HEK293 (cell line): ENCODE data around the gene POLR1B.

Source experiments
- AEBP2 ChIP-seq: fragments of 450-650 bp; formaldehyde crosslinking; IDR thresholded peaks from 2 replicates; pipeline ENCODE4 v1.5.1; 2016; ENCODE audit warnings: missing biosample characterization, missing genetic modification characterization, borderline replicate concordance
- ATF2 ChIP-seq: fragments of 450-650 bp; formaldehyde crosslinking; IDR thresholded peaks from 2 replicates; pipeline ENCODE4 v1.5.1; 2016; ENCODE audit warnings: missing biosample characterization, missing genetic modification characterization, low read depth
- GLIS2 ChIP-seq: fragments of 450-650 bp; formaldehyde crosslinking; IDR thresholded peaks from 2 replicates; pipeline ENCODE4 v1.5.1; 2016; ENCODE audit warnings: missing biosample characterization, missing genetic modification characterization
- IKZF3 ChIP-seq: fragments of 450-650 bp; IDR thresholded peaks from 2 replicates; pipeline ENCODE4 v1.5.0; 2018; ENCODE audit warnings: missing biosample characterization, mild to moderate bottlenecking, missing genetic modification characterization, moderate library complexity
- KLF8 ChIP-seq: fragments of 450-650 bp; formaldehyde crosslinking; IDR thresholded peaks from 2 replicates; pipeline ENCODE4 v1.5.1; 2016; ENCODE audit warnings: missing biosample characterization, missing genetic modification characterization
- RBAK ChIP-seq: fragments of 450-650 bp; formaldehyde crosslinking; IDR thresholded peaks from 2 replicates; pipeline ENCODE4 v1.5.1; 2016; ENCODE audit warnings: missing biosample characterization, missing genetic modification characterization
- REPIN1 ChIP-seq: fragments of 450-650 bp; formaldehyde crosslinking; IDR thresholded peaks from 2 replicates; pipeline ENCODE4 v1.5.1; 2017; ENCODE audit warnings: missing biosample characterization, missing genetic modification characterization, low read depth
- SP7 ChIP-seq: fragments of 450-650 bp; formaldehyde crosslinking; IDR thresholded peaks from 2 replicates; pipeline ENCODE4 v1.5.1; 2016; ENCODE audit warnings: missing biosample characterization, missing genetic modification characterization
- WT1 ChIP-seq: fragments of 450-650 bp; formaldehyde crosslinking; IDR thresholded peaks from 2 replicates; pipeline ENCODE4 v1.5.1; 2016; ENCODE audit warnings: missing biosample characterization, missing genetic modification characterization
- YY1 ChIP-seq: fragments of 450-650 bp; formaldehyde crosslinking; IDR thresholded peaks from 2 replicates; pipeline ENCODE4 v1.5.1; 2018; ENCODE audit warnings: missing biosample characterization, missing genetic modification characterization
- YY2 ChIP-seq: fragments of 450-650 bp; formaldehyde crosslinking; IDR thresholded peaks from 2 replicates; pipeline ENCODE4 v1.5.1; 2016; ENCODE audit warnings: missing biosample characterization, missing genetic modification characterization
- ZFP3 ChIP-seq: fragments of 450-650 bp; formaldehyde crosslinking; IDR thresholded peaks from 2 replicates; pipeline ENCODE4 v1.5.1; 2016; ENCODE audit warnings: low read depth, missing biosample characterization, missing genetic modification characterization
- ZIC2 ChIP-seq: fragments of 450-650 bp; formaldehyde crosslinking; IDR thresholded peaks from 2 replicates; pipeline ENCODE4 v1.5.1; 2016; ENCODE audit warnings: missing biosample characterization, missing genetic modification characterization
- ZNF10 ChIP-seq: fragments of 450-650 bp; formaldehyde crosslinking; IDR thresholded peaks from 2 replicates; pipeline ENCODE4 v1.5.1; 2017; ENCODE audit warnings: missing biosample characterization, missing genetic modification characterization
- ZNF16 ChIP-seq: fragments of 450-650 bp; formaldehyde crosslinking; IDR thresholded peaks from 2 replicates; pipeline ENCODE4 v1.5.1; 2016; ENCODE audit warnings: low read depth, missing biosample characterization, missing genetic modification characterization
- ZNF184 ChIP-seq: fragments of 450-650 bp; IDR thresholded peaks from 2 replicates; pipeline ENCODE4 v1.5.1; 2018; ENCODE audit warnings: missing biosample characterization, mild to moderate bottlenecking, missing genetic modification characterization
- ZNF26 ChIP-seq: fragments of 450-650 bp; formaldehyde crosslinking; IDR thresholded peaks from 2 replicates; pipeline ENCODE4 v1.5.1; 2016; ENCODE audit warnings: missing biosample characterization, missing genetic modification characterization
- ZNF302 ChIP-seq: fragments of 450-650 bp; formaldehyde crosslinking; IDR thresholded peaks from 2 replicates; pipeline ENCODE4 v1.5.1; 2016; ENCODE audit warnings: missing biosample characterization, missing genetic modification characterization, low read depth
- ZNF350 ChIP-seq: fragments of 450-650 bp; formaldehyde crosslinking; IDR thresholded peaks from 2 replicates; pipeline ENCODE4 v1.5.0; 2017; ENCODE audit warnings: missing biosample characterization, mild to moderate bottlenecking, missing genetic modification characterization
- ZNF433 ChIP-seq: fragments of 450-650 bp; formaldehyde crosslinking; IDR thresholded peaks from 2 replicates; pipeline ENCODE4 v1.5.1; 2016; ENCODE audit warnings: missing biosample characterization, missing genetic modification characterization, low read depth
- ZNF488 ChIP-seq: fragments of 450-650 bp; formaldehyde crosslinking; IDR thresholded peaks from 2 replicates; pipeline ENCODE4 v1.5.1; 2016; ENCODE audit warnings: missing biosample characterization, missing genetic modification characterization
- ZNF501 ChIP-seq: fragments of 450-650 bp; formaldehyde crosslinking; IDR thresholded peaks from 2 replicates; pipeline ENCODE4 v1.5.1; 2016; ENCODE audit warnings: missing biosample characterization, missing genetic modification characterization
- ZNF530 ChIP-seq: fragments of 450-650 bp; formaldehyde crosslinking; IDR thresholded peaks from 2 replicates; pipeline ENCODE4 v1.5.1; 2016; ENCODE audit warnings: low read depth, missing biosample characterization, missing genetic modification characterization
- ZNF571 ChIP-seq: fragments of 450-650 bp; formaldehyde crosslinking; IDR thresholded peaks from 2 replicates; pipeline ENCODE4 v1.5.0; 2017; ENCODE audit warnings: missing biosample characterization, missing genetic modification characterization
- ZNF626 ChIP-seq: fragments of 450-650 bp; sonication (Bioruptor Pico); formaldehyde crosslinking; IDR thresholded peaks from 2 replicates; pipeline ENCODE4 v1.5.1; 2018; ENCODE audit warnings: missing biosample characterization, missing genetic modification characterization, inconsistent platforms
- ZNF670 ChIP-seq: fragments of 450-650 bp; formaldehyde crosslinking; IDR thresholded peaks from 2 replicates; pipeline ENCODE4 v1.5.1; 2016; ENCODE audit warnings: missing biosample characterization, missing genetic modification characterization, low read depth
- ZNF677 ChIP-seq: fragments of 450-650 bp; IDR thresholded peaks from 2 replicates; pipeline ENCODE4 v1.5.0; 2018; ENCODE audit warnings: missing biosample characterization, mild to moderate bottlenecking, missing genetic modification characterization, moderate library complexity
- ZNF704 ChIP-seq: fragments of 450-650 bp; formaldehyde crosslinking; IDR thresholded peaks from 2 replicates; pipeline ENCODE4 v1.5.1; 2016; ENCODE audit warnings: missing biosample characterization, missing genetic modification characterization
- ZNF707 ChIP-seq: fragments of 450-650 bp; formaldehyde crosslinking; IDR thresholded peaks from 2 replicates; pipeline ENCODE4 v1.5.1; 2016; ENCODE audit warnings: missing biosample characterization, missing genetic modification characterization
- ZNF785 ChIP-seq: fragments of 450-650 bp; formaldehyde crosslinking; IDR thresholded peaks from 2 replicates; pipeline ENCODE4 v1.5.1; 2016; ENCODE audit warnings: missing biosample characterization, missing genetic modification characterization
- ZSCAN23 ChIP-seq: fragments of 450-650 bp; formaldehyde crosslinking; IDR thresholded peaks from 2 replicates; pipeline ENCODE4 v1.5.1; 2016; ENCODE audit warnings: missing biosample characterization, missing genetic modification characterization

The POLR1B gene

GRCh38 chr2:112584134-112584890 is 42.0 kb downstream of the POLR1B start, which contains the start of gene CHCHD5 (continued):
- TF ChIP-seq ZNF704, result no peak
- no peak for TF ChIP-seq ZNF488
- 0 out of 2 replicates have a peak, but pooled peaks have one; percentile 55 for TF ChIP-seq ZNF501 (tag by site-specific recombination)
- no peak for TF ChIP-seq ZNF670 (tag by site-specific recombination)
- TF ChIP-seq IKZF3 (tag by site-specific recombination), result peak; percentile 33; the same call in 1 of the 2 replicates
- TF ChIP-seq ZNF530 (tag by site-specific recombination), result no peak
- TF ChIP-seq ZNF10 (tag by site-specific recombination), result no peak
- TF ChIP-seq ZNF350 (tag by site-specific recombination), result no peak
- no peak for TF ChIP-seq ZFP3 (tag by site-specific recombination)
- no peak for TF ChIP-seq ZIC2 (tag by site-specific recombination)
- TF ChIP-seq ZNF26 (tag by site-specific recombination), result no peak
- no peak for TF ChIP-seq RBAK
- no peak for TF ChIP-seq WT1 (tag by site-specific recombination)
- no peak for TF ChIP-seq ZNF677 (tag by site-specific recombination)
- no peak for TF ChIP-seq ZNF302 (tag by site-specific recombination)
- TF ChIP-seq ZNF184 (tag by site-specific recombination), result no peak
- TF ChIP-seq ZSCAN23 (tag by site-specific recombination), result no peak
- no peak for TF ChIP-seq ZNF433 (tag by site-specific recombination)
- no peak for TF ChIP-seq ZNF16
- no peak for TF ChIP-seq ZNF626 (tag by site-specific recombination)
- TF ChIP-seq AEBP2 (tag by site-specific recombination), result no peak
- TF ChIP-seq KLF8 (tag by site-specific recombination), result peak; percentile 37; the same call in 1 of the 2 replicates
- TF ChIP-seq REPIN1 (tag by site-specific recombination), result no peak; the same call in 1 of the 2 replicates
- TF ChIP-seq ZNF707 (tag by site-specific recombination), result no peak
- peak; percentile 96 for TF ChIP-seq YY2 (tag by site-specific recombination)
- TF ChIP-seq SP7 (tag by site-specific recombination), result peak; percentile 44
- TF ChIP-seq ATF2 (tag by site-specific recombination), result no peak
- TF ChIP-seq ZNF571 (tag by site-specific recombination), result no peak
- TF ChIP-seq YY1 (tag by site-specific recombination), result peak; percentile 95
- TF ChIP-seq ZNF785 (tag by site-specific recombination), result no peak
- no peak for TF ChIP-seq GLIS2 (tag by site-specific recombination)
